Astrocyte of the spinal cord (primary cell): ENCODE measurements around the gene AVPR1B.

Experiments used
- DNase-seq: peaks from one replicate; pipeline ENCODE4 v3.0.0; 2011; ENCODE audit warnings: low read depth, low spot score
- H3K4me3 ChIP-seq: 2 replicates; pipeline ENCODE4 v1.5.1; 2011; ENCODE audit warnings: low read depth, mild to moderate bottlenecking, low read length, moderate library complexity
- in situ Hi-C: cut with HindIII; loops from 2 replicates; pipeline ENCODE4 v1.10.0; 2017; ENCODE audit warnings: low sequenced_read_pairs
- TF ChIP-seq, protein P1 (sequence below): IDR thresholded peaks from 2 replicates; pipeline ENCODE4 v1.5.1; 2012; ENCODE audit warnings: low read depth, mild to moderate bottlenecking, low read length, inconsistent platforms

Gene AVPR1B

DNA sequence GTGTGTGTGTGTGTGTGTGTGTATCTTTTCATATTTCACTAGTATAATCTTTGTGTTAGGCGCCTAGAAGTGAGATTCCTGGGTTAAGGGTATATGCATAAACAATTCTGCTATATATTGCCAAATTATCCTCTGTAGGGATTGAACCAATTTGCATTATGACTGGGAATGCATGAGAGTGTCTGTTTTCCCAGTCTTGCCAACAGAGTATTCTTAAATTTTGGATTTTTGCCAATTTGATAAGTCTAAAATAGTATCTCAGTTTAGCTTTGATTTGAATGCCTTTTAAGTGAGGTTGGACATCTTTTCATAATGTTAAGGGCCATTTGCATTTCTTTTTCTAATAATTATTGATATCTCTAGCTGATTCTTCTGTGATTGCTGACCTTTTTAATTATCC lies 8.2 kb upstream of the AVPR1B start:
- in situ Hi-C loops: no loop called here
- TF ChIP-seq, protein P1, sequence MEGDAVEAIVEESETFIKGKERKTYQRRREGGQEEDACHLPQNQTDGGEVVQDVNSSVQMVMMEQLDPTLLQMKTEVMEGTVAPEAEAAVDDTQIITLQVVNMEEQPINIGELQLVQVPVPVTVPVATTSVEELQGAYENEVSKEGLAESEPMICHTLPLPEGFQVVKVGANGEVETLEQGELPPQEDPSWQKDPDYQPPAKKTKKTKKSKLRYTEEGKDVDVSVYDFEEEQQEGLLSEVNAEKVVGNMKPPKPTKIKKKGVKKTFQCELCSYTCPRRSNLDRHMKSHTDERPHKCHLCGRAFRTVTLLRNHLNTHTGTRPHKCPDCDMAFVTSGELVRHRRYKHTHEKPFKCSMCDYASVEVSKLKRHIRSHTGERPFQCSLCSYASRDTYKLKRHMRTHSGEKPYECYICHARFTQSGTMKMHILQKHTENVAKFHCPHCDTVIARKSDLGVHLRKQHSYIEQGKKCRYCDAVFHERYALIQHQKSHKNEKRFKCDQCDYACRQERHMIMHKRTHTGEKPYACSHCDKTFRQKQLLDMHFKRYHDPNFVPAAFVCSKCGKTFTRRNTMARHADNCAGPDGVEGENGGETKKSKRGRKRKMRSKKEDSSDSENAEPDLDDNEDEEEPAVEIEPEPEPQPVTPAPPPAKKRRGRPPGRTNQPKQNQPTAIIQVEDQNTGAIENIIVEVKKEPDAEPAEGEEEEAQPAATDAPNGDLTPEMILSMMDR: no peak
- no peak for DNase-seq

DNA sequence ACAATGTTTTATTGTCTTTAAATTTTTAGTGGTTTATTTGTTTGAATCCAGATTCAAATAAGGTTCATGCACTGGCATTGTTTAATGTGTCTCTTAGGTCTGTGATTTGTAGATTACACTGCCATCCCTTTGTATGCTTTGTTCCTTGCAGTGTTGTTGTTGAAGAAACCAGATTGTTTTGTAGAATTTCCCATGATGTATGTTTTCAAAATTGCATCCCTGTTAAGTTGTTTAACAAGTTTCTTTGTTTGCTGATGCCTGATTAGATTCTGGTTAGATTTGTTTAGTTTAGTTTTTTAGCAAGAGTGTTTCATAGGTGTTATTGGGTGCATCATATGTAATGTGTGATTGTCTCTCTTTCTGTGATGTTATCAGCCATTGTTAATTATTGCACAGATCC lies 5.5 kb upstream of the AVPR1B start:
- TF ChIP-seq, protein P1: no peak
- in situ Hi-C loops: loop anchor here (25.0 kb wide), 1 partner anchor 210 kb away; no protein-coding TSS in a partner anchor
- no peak for DNase-seq
- H3K4me3 ChIP-seq: no peak overlapping the region

More for the DNA sequence above, 8.2 kb upstream of the AVPR1B start:
- H3K4me3 ChIP-seq: no peak overlapping the region

DNA sequence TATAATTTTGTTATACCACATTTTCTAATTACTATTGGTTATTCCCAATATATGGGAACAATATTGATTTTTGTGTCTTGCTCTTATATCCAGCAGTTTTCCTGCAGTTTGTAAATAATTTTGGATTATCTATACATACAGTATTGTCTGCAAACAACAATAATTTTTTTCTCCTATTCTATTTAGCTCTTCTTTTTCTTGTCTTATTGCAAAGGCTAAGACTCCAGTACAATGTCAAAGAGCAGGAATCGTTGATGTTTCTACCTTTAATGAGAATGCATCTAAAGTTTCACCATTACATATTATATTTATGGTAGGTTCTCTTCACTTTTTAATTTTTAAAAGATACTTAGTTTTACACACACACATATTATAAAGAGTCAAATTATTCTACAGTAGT lies 4.1 kb upstream of the AVPR1B start:
- H3K4me3 ChIP-seq: no peak overlapping the region
- DNase-seq: no peak
- TF ChIP-seq, protein P1: no peak
- in situ Hi-C loops: loop anchor here (25.0 kb wide), 1 partner anchor 209 kb away; no protein-coding TSS in a partner anchor

DNA sequence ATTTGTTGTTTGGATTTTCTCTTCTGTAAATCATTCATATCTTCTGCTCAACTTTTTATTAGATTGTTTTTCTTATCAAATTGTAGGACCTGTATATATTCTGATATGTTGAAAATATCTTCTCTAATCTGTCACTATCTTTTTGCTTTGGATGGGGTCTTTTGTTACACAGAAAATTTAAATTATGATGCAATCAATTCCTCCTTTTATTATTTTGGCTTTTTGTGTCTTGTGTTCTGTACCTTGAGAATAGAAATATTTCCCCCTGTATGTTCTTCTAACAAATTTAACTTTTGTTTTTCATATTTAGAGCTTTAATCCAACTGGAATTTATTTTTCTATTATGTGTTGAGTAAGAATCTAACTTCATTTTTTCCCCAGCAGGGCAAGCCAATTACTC lies 3.2 kb upstream of the AVPR1B start:
- TF ChIP-seq, protein P1: no peak
- no peak for DNase-seq
- H3K4me3 ChIP-seq: no peak overlapping the region
- in situ Hi-C loops: loop anchor here (25.0 kb wide), 1 partner anchor 208 kb away; no protein-coding TSS in a partner anchor

DNA sequence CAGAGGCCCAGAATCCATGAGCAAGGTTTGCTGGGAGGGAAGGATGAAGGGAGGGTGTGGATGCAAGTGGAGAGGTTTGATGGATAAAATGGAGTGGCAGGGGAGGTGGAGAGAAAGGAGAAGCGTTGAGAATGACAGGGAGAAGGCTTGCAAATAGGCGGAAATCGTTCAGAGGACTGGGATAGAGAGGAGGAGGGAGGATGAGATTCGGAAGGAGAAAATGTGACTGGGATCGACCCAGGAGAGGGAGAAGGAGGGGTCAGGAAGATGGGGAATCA lies 376 bp downstream of the AVPR1B start:
- TF ChIP-seq, protein P1: no peak
- in situ Hi-C loops: loop anchor here (25.0 kb wide), 1 partner anchor 205 kb away; no protein-coding TSS in a partner anchor
- H3K4me3 ChIP-seq: no peak overlapping the region
- DNase-seq: no peak

DNA sequence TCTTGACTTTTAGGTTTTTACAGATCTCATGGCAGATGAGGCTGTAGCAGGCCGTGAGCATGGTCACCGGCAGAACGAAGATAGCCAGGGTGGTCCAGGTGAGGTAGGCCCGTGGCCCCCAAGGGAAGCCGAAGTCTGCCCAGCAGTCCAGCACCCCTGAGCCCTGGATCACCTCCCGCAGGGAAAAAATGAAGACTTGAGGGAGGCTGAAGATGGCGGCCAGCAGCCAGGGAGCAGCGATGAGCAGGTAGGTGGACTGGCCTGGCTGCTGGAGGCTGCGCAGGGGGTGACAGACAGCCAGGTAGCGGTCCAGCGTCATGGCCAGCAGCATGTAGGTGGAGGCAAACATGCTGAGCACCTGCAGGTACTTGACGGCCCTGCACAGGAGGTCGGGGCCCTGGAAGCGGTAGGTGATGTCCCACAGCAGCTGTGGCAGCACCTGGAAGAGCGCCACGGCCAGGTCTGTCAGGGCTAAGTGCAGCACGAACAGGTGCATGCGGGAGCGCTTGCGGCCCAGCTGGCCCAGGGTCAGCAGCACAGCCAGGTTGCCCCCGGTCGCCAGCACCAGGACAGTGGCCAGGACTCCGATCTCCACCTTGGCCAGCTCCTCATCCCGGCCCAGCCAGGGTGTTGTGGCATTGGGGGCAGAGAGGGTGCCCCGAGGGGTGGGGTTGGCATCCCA lies 856 bp downstream of the AVPR1B start:
- TF ChIP-seq, protein P1: no peak
- H3K4me3 ChIP-seq: no peak overlapping the region
- in situ Hi-C loops: loop anchor here (25.0 kb wide), 1 partner anchor 204 kb away; no protein-coding TSS in a partner anchor
- DNase-seq: no peak
